Ovary (tissue), 3 donors: ENCODE data around the gene DAPL1.

Experiments used
- POLR2A ChIP-seq: fragments of 450-650 bp; IDR thresholded peaks from one replicate; pipeline ENCODE4 v1.6.1; 2017; ENCODE audit warnings: antibody characterized with exemption, mild to moderate bottlenecking, moderate library complexity
- TF ChIP-seq, protein P1 (sequence below), 3 donors: fragments of 450-650 bp in 2 of 3; fragments of 200-600 bp in 1 of 3; IDR thresholded peaks; one replicate each; pipeline versions ENCODE4 v1.5.1 to v1.8.0; 2016 to 2022; ENCODE audit warnings: antibody characterized with exemption in 3 of 3, mild to moderate bottlenecking in 1 of 3
- donor health status: DM: no; HTN: no; CAD: no.

DNA sequence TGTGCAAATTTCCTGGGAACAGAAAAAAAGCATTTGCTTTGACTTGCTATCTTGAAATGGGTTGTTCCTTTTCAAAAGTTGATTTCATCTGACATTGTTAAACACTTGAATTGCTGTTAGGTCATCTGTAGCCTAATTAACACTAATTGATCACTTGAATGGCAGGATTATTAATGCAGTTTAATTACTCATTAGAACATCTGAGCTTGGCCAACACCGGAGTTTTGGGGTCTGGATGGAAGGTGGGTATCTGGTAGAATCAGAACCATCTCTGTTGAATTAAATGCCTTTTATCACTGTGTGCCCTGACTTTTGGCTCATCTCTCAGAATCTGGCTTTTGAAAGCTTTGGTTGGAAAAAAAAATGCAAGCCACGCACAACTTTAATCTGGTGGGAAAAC, 8.4 kb downstream of the DAPL1 start:
- TF ChIP-seq POLR2A, result no peak
- TF ChIP-seq, protein P1, sequence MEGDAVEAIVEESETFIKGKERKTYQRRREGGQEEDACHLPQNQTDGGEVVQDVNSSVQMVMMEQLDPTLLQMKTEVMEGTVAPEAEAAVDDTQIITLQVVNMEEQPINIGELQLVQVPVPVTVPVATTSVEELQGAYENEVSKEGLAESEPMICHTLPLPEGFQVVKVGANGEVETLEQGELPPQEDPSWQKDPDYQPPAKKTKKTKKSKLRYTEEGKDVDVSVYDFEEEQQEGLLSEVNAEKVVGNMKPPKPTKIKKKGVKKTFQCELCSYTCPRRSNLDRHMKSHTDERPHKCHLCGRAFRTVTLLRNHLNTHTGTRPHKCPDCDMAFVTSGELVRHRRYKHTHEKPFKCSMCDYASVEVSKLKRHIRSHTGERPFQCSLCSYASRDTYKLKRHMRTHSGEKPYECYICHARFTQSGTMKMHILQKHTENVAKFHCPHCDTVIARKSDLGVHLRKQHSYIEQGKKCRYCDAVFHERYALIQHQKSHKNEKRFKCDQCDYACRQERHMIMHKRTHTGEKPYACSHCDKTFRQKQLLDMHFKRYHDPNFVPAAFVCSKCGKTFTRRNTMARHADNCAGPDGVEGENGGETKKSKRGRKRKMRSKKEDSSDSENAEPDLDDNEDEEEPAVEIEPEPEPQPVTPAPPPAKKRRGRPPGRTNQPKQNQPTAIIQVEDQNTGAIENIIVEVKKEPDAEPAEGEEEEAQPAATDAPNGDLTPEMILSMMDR (IDR thresholded peaks at IDR 0.05), result no peak
